H1 (cell line): ENCODE measurements around the gene SLC6A3. TPM values are rescaled to one million over a fixed set of nuclear protein-coding genes. Genes with fewer than 3 reads are reported as not detected.
A peak's percentile ranks its signal among the peaks of the same experiment; 100 is the strongest.

Experiments used
- CTCF ChIA-PET: fragments of 300-600 bp; sonication (Branson Sonifier 250); formaldehyde crosslinking; loops from one replicate; lab custom pipeline; 2021; ENCODE audit not compliant: partially characterized antibody; lab: Charles Lee
- POLR2A ChIA-PET: fragments of 300-600 bp; sonication (Branson Sonifier 250); formaldehyde crosslinking; loops from one replicate; lab custom pipeline; 2021; ENCODE audit warnings: inconsistent platforms; ENCODE audit not compliant: partially characterized antibody; lab: Charles Lee
- DNase-seq, 2 experiments: peaks; one replicate each; pipeline versions ENCODE4 v3.0.0 to v3.0.0-alpha.2; 2010 to 2022; ENCODE audit warnings: low spot score in 2 of 2, low read depth in 1 of 2, mixed read lengths in 1 of 2
- FAIRE-seq: peaks from 2 replicates; lab custom pipeline; 2011; peaks lifted over from hg19 to GRCh38; lab: Jason Lieb, UNC
- H2AFZ ChIP-seq: 2 replicates; pipeline ENCODE4 v1.8.1; 2012; ENCODE audit warnings: low read length, inconsistent platforms
- H2AK5ac ChIP-seq: 2 replicates; pipeline ENCODE4 v1.6.1; 2013; ENCODE audit warnings: low read depth, low read length
- H2BK120ac ChIP-seq: replicated peaks from 2 replicates; pipeline ENCODE3; 2013; ENCODE audit warnings: low read depth, low read length, inconsistent platforms
- H2BK12ac ChIP-seq: 2 replicates; pipeline ENCODE4 v1.6.1; 2013; ENCODE audit warnings: low read depth, low read length
- H2BK15ac ChIP-seq: 2 replicates; pipeline ENCODE4 v1.6.1; 2013; ENCODE audit warnings: low read length
- H2BK20ac ChIP-seq: 2 replicates; pipeline ENCODE4 v1.6.1; 2013; ENCODE audit warnings: low read length
- H2BK5ac ChIP-seq: 2 replicates; pipeline ENCODE4 v1.6.1; 2013; ENCODE audit warnings: low read depth, low read length
- H3K14ac ChIP-seq: 2 replicates; pipeline ENCODE4 v1.6.1; 2013; ENCODE audit warnings: inconsistent platforms; ENCODE audit not compliant: insufficient read length
- H3K18ac ChIP-seq: 2 replicates; pipeline ENCODE4 v1.6.1; 2013; ENCODE audit warnings: low read length; ENCODE audit errors: extremely low read depth
- H3K23ac ChIP-seq: 2 replicates; pipeline ENCODE4 v1.6.1; 2013; ENCODE audit warnings: inconsistent platforms; ENCODE audit not compliant: insufficient read length
- H3K23me2 ChIP-seq: 2 replicates; pipeline ENCODE4 v1.6.1; 2013; ENCODE audit warnings: low read depth, low read length
- H3K27ac ChIP-seq: 2 replicates; pipeline ENCODE4 v1.6.1; 2011; ENCODE audit warnings: low read depth, low read length, inconsistent platforms
- H3K27me3 ChIP-seq, 4 experiments: replicated peaks in 1 of 4; 1 replicate in 1 of 4; 2 replicates in 3 of 4; pipeline versions ENCODE4 v1.6.1 to v1.8.1; 2011 to 2013; ENCODE audit warnings: low read length in 3 of 4, mild to moderate bottlenecking in 3 of 4, inconsistent platforms in 2 of 4, mixed read lengths in 2 of 4, moderate library complexity in 1 of 4; ENCODE audit not compliant: control insufficient read depth in 3 of 4, insufficient read depth in 3 of 4; ENCODE audit errors: extremely low read depth in 1 of 4
- H3K36me3 ChIP-seq, 4 experiments: 2 replicates each; pipeline versions ENCODE4 v1.6.1 to v1.8.1; 2011 to 2013; ENCODE audit warnings: mild to moderate bottlenecking in 4 of 4, low read length in 3 of 4, moderate library complexity in 2 of 4, control low read depth in 1 of 4, inconsistent platforms in 1 of 4; ENCODE audit not compliant: insufficient read depth in 4 of 4, control insufficient read depth in 2 of 4
- H3K4ac ChIP-seq: replicated peaks from 2 replicates; pipeline ENCODE3; 2013; ENCODE audit warnings: low read length, low read depth, mixed read lengths, inconsistent platforms; ENCODE audit not compliant: insufficient read length
- H3K4me1 ChIP-seq, 4 experiments: replicated peaks in 1 of 4; 1 replicate in 1 of 4; 2 replicates in 3 of 4; pipeline versions ENCODE4 v1.6.1 to v1.8.1; 2011 to 2013; ENCODE audit warnings: low read length in 3 of 4, inconsistent platforms in 2 of 4, mixed read lengths in 1 of 4; ENCODE audit not compliant: insufficient read depth in 4 of 4, control insufficient read depth in 3 of 4
- H3K4me2 ChIP-seq, 2 experiments: 2 replicates each; pipeline versions ENCODE4 v1.6.1 to v1.8.1; 2011 to 2013; ENCODE audit warnings: low read depth in 2 of 2, low read length in 2 of 2, control low read depth in 1 of 2, inconsistent platforms in 1 of 2, mild to moderate bottlenecking in 1 of 2; ENCODE audit not compliant: insufficient read depth in 1 of 2
- H3K4me3 ChIP-seq, 4 experiments: fragments of 200-600, 300-600 bp in 1 of 4; sonication (generic), shearing (Covaris generic), sonication (Bioruptor Twin) in 1 of 4; 2 replicates each; pipeline versions ENCODE4 v1.5.1 to v1.8.1; 2011 to 2016; ENCODE audit warnings: low read length in 4 of 4, low read depth in 3 of 4, control low read depth in 2 of 4, inconsistent platforms in 2 of 4, mild to moderate bottlenecking in 2 of 4, mixed read lengths in 1 of 4, moderate library complexity in 1 of 4; ENCODE audit not compliant: insufficient read depth in 2 of 4; ENCODE audit errors: extremely low read depth in 1 of 4
- H3K56ac ChIP-seq: replicated peaks from 2 replicates; pipeline ENCODE3; 2013; ENCODE audit warnings: low read depth, mild to moderate bottlenecking, mixed read lengths, low read length, inconsistent platforms; ENCODE audit not compliant: insufficient read length
- H3K79me1 ChIP-seq: 2 replicates; pipeline ENCODE4 v1.6.1; 2013; ENCODE audit warnings: low read depth, low read length, control low read depth
- H3K79me2 ChIP-seq, 2 experiments: 2 replicates each; pipeline versions ENCODE4 v1.6.1 to v1.8.1; 2012 to 2013; ENCODE audit warnings: low read length in 2 of 2, mild to moderate bottlenecking in 2 of 2, inconsistent platforms in 1 of 2; ENCODE audit not compliant: insufficient read depth in 2 of 2, control insufficient read depth in 1 of 2
- H3K9ac ChIP-seq, 4 experiments: replicated peaks in 1 of 4; 1 replicate in 1 of 4; 2 replicates in 3 of 4; pipeline versions ENCODE4 v1.6.1 to v1.8.1; 2011 to 2013; ENCODE audit warnings: low read depth in 3 of 4, low read length in 3 of 4, control low read depth in 2 of 4, mild to moderate bottlenecking in 2 of 4, moderate library complexity in 2 of 4, inconsistent platforms in 1 of 4; ENCODE audit errors: extremely low read depth in 1 of 4
- H3K9me3 ChIP-seq, 2 experiments: 2 replicates each; pipeline versions ENCODE4 v1.6.1 to v1.8.1; 2012 to 2013; ENCODE audit warnings: mild to moderate bottlenecking in 2 of 2, moderate library complexity in 2 of 2, control low read depth in 1 of 2, inconsistent platforms in 1 of 2, low read depth in 1 of 2, low read length in 1 of 2, mixed read lengths in 1 of 2; ENCODE audit not compliant: insufficient read depth in 2 of 2
- H4K20me1 ChIP-seq, 2 experiments: replicated peaks in 1 of 2; 2 replicates each; pipeline versions ENCODE3 to v1.8.1; 2011 to 2013; ENCODE audit warnings: inconsistent platforms in 2 of 2, low read length in 2 of 2, mild to moderate bottlenecking in 1 of 2; ENCODE audit not compliant: insufficient read depth in 2 of 2, control insufficient read depth in 1 of 2
- H4K5ac ChIP-seq: 2 replicates; pipeline ENCODE4 v1.6.1; 2013; ENCODE audit warnings: low read length, low read depth, mixed read lengths, inconsistent platforms; ENCODE audit not compliant: insufficient read length
- H4K8ac ChIP-seq: 2 replicates; pipeline ENCODE4 v1.8.0; 2013; ENCODE audit warnings: mild to moderate bottlenecking, moderate library complexity, low read length, inconsistent platforms; ENCODE audit not compliant: insufficient read depth; ENCODE audit errors: extremely low read depth
- H4K91ac ChIP-seq: replicated peaks from 2 replicates; pipeline ENCODE3; 2013; ENCODE audit warnings: low read length, mixed read lengths, inconsistent platforms; ENCODE audit not compliant: insufficient read length
- WGBS, 2 experiments: shearing (Covaris generic) in 1 of 2; methylation state at CpG; one replicate each; pipeline versions ENCODE4 v1.1.6 to v1.1.7; 2013 to 2015; ENCODE audit warnings: low lambda C conversion rate in 2 of 2, mixed read lengths in 2 of 2, inconsistent platforms in 1 of 2, low coverage in 1 of 2, missing lambda C conversion rate in 1 of 2; ENCODE audit not compliant: insufficient replicate concordance in 2 of 2, insufficient coverage in 1 of 2, insufficient read length in 1 of 2; ENCODE audit errors: extremely low coverage in 1 of 2, missing lambda C conversion rate in 1 of 2; 5-methylcytosine and 5-hydroxymethylcytosine counted together
- polyA plus RNA-seq, 7 experiments: library from polyadenylated mRNA; depleted of rRNA in 3 of 7; stranded (reverse) in 5 of 7; unstranded in 2 of 7; fragments of >200 nt in 5 of 7; fragments of 200-250 nt in 2 of 7; gene quantifications; 1 replicate in 5 of 7; 2 replicates in 1 of 7; 4 replicates in 1 of 7; pipeline versions ENCODE4 v1.2.1 to v1.2.3, GENCODE V29; 2011 to 2013; ENCODE audit warnings: missing spikeins in 2 of 7, mixed read lengths in 2 of 7
- total RNA-seq: library from RNA; stranded (reverse); fragmentation: NEBNext Ultra II Directional; extraction: Animal tissue kit (Norgen Biotek cat#: 25700); gene quantifications from 2 replicates; pipeline ENCODE4 v1.2.1, GENCODE V29; 2021

SLC6A3 gene
- total and polyA plus RNA-seq, 2 of the 8 experiments (the other 6 are each of a cell fraction or from before 2014, with no cell fraction given), result 0.48 to 0.91 TPM

- H3K4me2 ChIP-seq, result no peak overlapping the region
- no peaks in the 10 kb centered on the region; a peak in 1 of 7 replicates for H3K27me3 ChIP-seq
- H3K9ac ChIP-seq, result no peak overlapping the region
- H3K18ac ChIP-seq, result no peak overlapping the region
- peaks cover 0 to 5% of the 10 kb centered on the region in 2 experiments for H4K20me1 ChIP-seq
- H3K4me3 ChIP-seq, result no peak overlapping the region
- H3K4ac ChIP-seq, result no peak overlapping the region
- no peak overlapping the region for H2BK15ac ChIP-seq
- FAIRE-seq (no peak), DNase-seq (no peak)
- no peak overlapping the region for H4K5ac ChIP-seq
- H3K23me2 ChIP-seq, result no peaks in the 10 kb centered on the region
- H3K14ac ChIP-seq, result no peak overlapping the region
- H3K4me1 ChIP-seq, result peaks cover 0 to 2% (median 0%) of the 10 kb centered on the region in 4 experiments; a peak in 3 of 7 replicates
- H2BK20ac ChIP-seq, result no peak overlapping the region
- no peak overlapping the region for H2AFZ ChIP-seq
- H4K91ac ChIP-seq, result peak overlapping the region; percentile 40
- H3K9me3 ChIP-seq, result no peaks in the 10 kb centered on the region
- no peaks in the 10 kb centered on the region for H3K79me2 ChIP-seq
- H3K36me3 ChIP-seq, result no peaks in the 10 kb centered on the region
- no peak overlapping the region for H3K56ac ChIP-seq
- POLR2A ChIA-PET, result interaction anchor here (0.8 kb wide), 1 partner anchor 22 kb away, joined by 4 read pairs; no protein-coding TSS in a partner anchor
- no peak overlapping the region for H2BK12ac ChIP-seq
- peak overlapping the region; percentile 51; the same call in 1 of the 2 replicates for H4K8ac ChIP-seq
- no peak overlapping the region for H3K27ac ChIP-seq
- no peak overlapping the region for H2BK120ac ChIP-seq
- H3K23ac ChIP-seq, result no peak overlapping the region
- no peak overlapping the region for H2AK5ac ChIP-seq
- WGBS, 2 experiments, result 92% methylated on average over 10 of the region's 11 CpGs; no CpG with 5 or more reads in 1 of the 2 experiments
- H2BK5ac ChIP-seq, result no peak overlapping the region
- H3K79me1 ChIP-seq, result no peaks in the 10 kb centered on the region
- CTCF ChIA-PET, result interaction anchor here (1.0 kb wide), 1 partner anchor 245 kb away, joined by 3 read pairs; no protein-coding TSS in a partner anchor
These were observed 45.5 kb downstream of the SLC6A3 start for GRCh38 chr5:1399737-1400136.
